ENCODE results near the gene S100A11. TPM values are rescaled to one million over a fixed set of nuclear protein-coding genes. Genes with fewer than 3 reads are reported as not detected.

The S100A11 gene
- total RNA-seq, 1 experiment from 2014 or later, result 474 TPM

- POLR2A ChIA-PET, result no interaction called here
- in situ Hi-C loops (cut with HindIII; ENCODE audit: low pct_unique_long_range_greater_than_20kb, low sequenced_read_pairs), result no loop called here
- CTCF ChIA-PET, result interaction anchor here (0.8 to 1.7 kb wide), 3 partner anchors 9 to 69 kb away, joined by 3 to 5 read pairs (median 4); no protein-coding TSS in a partner anchor
- Histone ChIP-seq H3K4me3 (ENCODE audit: low read depth in 2 of 2, low read length in 2 of 2) (no peak overlapping the region), H3K9me3 (ENCODE audit: control insufficient read depth, insufficient read depth, low read depth, low read length) (no peaks in the 10 kb centered on the region), H3K36me3 (ENCODE audit: control insufficient read depth, insufficient read depth, low read length) (no peaks in the 10 kb centered on the region), H3K4me1 (ENCODE audit: control insufficient read depth, insufficient read depth, low read length) (peaks cover 39% of the 10 kb centered on the region), H3K27me3 (ENCODE audit: control insufficient read depth, insufficient read depth, low read length) (no peaks in the 10 kb centered on the region), H3K27ac (ENCODE audit: low read length) (peak overlapping the region; percentile 39; the same call in 1 of the 2 replicates)
- ATAC-seq (no peak), DNase-seq (ENCODE audit: low read depth, low spot score) (no peak)
- BruUV-seq (replicated peaks), result no TSS peak
- TF ChIP-seq POLR2AphosphoS5 (IDR thresholded peaks at IDR 0.05; ENCODE audit: low read depth, low read length), result no peak
- no peak for TF ChIP-seq SIN3A (IDR thresholded peaks at IDR 0.05; ENCODE audit: borderline replicate concordance, insufficient read depth, low read depth, low read length)
- TF ChIP-seq REST (IDR thresholded peaks at IDR 0.05; ENCODE audit: insufficient read depth in 1 of 2, low read depth in 2 of 2, low read length in 1 of 2), result no peak
- TF ChIP-seq TCF7L2 (IDR thresholded peaks at IDR 0.05; ENCODE audit: low read depth, low read length), result no peak
- no peak for TF ChIP-seq CTCF (IDR thresholded peaks at IDR 0.05)
- intact Hi-C loops (cut with micrococcal nuclease; ENCODE audit: unreplicated experiment), result no loop called here
Measured at GRCh38 chr1:152002960-152003359, 33.8 kb downstream of the S100A11 start.

- Histone ChIP-seq H3K27ac (ENCODE audit: low read length) (peak overlapping the region; percentile 89), H3K36me3 (ENCODE audit: control insufficient read depth, insufficient read depth, low read length) (no peaks in the 10 kb centered on the region), H3K27me3 (ENCODE audit: control insufficient read depth, insufficient read depth, low read length) (no peaks in the 10 kb centered on the region), H3K4me3 (ENCODE audit: low read depth in 2 of 2, low read length in 2 of 2) (no peak overlapping the region), H3K9me3 (ENCODE audit: control insufficient read depth, insufficient read depth, low read depth, low read length) (no peaks in the 10 kb centered on the region), H3K4me1 (ENCODE audit: control insufficient read depth, insufficient read depth, low read length) (peaks cover 41% of the 10 kb centered on the region)
- DNase-seq (ENCODE audit: low read depth, low spot score), result no peak
- intact Hi-C loops (cut with micrococcal nuclease; ENCODE audit: unreplicated experiment), result loop anchor here (1.0 kb wide), 2 partner anchors 34 to 68 kb away; no protein-coding TSS in a partner anchor
- no TSS peak for BruUV-seq (replicated peaks)
- TF ChIP-seq POLR2AphosphoS5 (IDR thresholded peaks at IDR 0.05; ENCODE audit: low read depth, low read length) (no peak), CTCF (IDR thresholded peaks at IDR 0.05) (peak; percentile 94)
- peak; percentile 77 for ATAC-seq
- ChIA-PET CTCF (interaction anchor here (0.6 to 3.4 kb wide), 17 partner anchors 10 to 332 kb away, joined by 3 to 35 read pairs (median 4); partner anchors contain the start of gene THEM4), POLR2A (interaction anchor here (0.7 to 1.2 kb wide), 3 partner anchors 9 to 145 kb away, joined by 3 to 6 read pairs (median 4); partner anchors contain the start of gene S100A10)
- in situ Hi-C loops (cut with HindIII; ENCODE audit: low pct_unique_long_range_greater_than_20kb, low sequenced_read_pairs), result no loop called here
Measured at GRCh38 chr1:152001631-152002584, 34.9 kb downstream of the S100A11 start.
